Suppressor macrophage treated with lipopolysaccharide for 1 hour (primary cell): Measurements from ENCODE around the gene ACAN.
A peak's percentile ranks its signal among the peaks of the same experiment; 100 is the strongest.

Experiments used
- DNase-seq, 3 donors: peaks; one replicate each; pipeline ENCODE4 v3.0.0-alpha.2; 2020 to 2022

ACAN gene

GRCh38 chr15:88844749-88845386, 41.6 kb downstream of the ACAN start:
- DNase-seq: peak in 1 of 3 donors; percentile 30

- DNase-seq: no peak
Measured at GRCh38 chr15:88845616-88846015, 42.4 kb downstream of the ACAN start.

DNA sequence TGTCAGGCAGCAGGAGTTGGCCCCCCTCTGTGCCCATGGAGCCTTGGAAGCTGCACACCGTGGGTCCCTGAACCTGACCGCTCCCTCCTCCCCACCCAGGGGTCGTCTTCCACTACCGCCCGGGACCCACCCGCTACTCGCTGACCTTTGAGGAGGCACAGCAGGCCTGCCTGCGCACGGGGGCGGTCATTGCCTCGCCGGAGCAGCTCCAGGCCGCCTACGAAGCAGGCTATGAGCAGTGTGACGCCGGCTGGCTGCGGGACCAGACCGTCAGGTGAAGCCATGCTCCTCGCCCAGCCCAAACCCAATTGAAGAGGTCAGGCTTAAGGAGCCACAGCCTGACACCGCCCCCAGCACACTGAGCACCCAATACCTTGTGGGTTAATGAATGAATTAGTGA, 43.9 kb downstream of the ACAN start:
- no peak for DNase-seq

DNA sequence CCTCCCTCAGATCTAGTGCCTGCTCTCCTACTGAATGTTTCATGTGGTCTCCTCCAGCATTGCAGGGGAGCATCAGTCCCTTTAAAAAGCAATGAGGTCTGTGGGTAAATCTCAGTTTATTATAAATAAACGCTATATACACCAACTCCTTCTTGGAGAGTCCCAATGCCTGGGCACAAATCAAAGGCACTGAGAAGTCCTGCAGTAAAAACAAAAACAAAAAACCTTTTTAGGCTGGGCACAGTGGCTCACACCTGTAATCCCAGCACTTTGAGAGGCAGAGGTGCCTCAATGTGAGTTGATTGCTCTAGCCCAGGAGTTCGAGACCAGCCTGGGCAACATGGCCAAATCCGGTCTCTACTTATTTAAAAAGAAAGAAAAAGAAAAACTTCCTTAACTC, 45.0 kb downstream of the ACAN start:
- DNase-seq: no peak

GRCh38 chr15:88849376-88850072, 46.3 kb downstream of the ACAN start:
- no peak for DNase-seq

DNA sequence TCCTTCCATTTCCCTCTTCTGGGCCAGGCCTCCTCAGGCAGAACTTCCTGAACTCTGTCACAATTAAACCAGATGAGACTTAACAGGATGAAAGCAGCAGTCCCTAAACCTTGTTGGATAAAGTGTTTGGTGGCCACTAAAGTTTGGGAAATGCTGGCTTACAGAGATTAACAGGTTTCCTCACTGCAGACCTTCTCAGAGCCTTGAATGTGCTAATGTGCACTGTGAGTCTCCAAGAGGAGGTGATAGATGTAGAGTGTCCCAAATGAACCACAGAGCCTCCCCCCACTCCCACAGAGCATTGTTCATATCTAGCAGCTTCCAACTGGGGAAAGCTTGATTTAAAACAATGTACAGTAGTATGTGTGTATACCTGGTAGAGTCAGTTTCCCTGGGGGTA, 49.2 kb downstream of the ACAN start:
- no peak for DNase-seq

DNA sequence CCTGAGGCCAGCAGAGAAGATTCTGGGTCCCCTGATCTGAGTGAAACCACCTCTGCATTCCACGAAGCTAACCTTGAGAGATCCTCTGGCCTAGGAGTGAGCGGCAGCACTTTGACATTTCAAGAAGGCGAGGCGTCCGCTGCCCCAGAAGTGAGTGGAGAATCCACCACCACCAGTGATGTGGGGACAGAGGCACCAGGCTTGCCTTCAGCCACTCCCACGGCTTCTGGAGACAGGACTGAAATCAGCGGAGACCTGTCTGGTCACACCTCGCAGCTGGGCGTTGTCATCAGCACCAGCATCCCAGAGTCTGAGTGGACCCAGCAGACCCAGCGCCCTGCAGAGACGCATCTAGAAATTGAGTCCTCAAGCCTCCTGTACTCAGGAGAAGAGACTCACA, 55.7 kb downstream of the ACAN start:
- DNase-seq: no peak

DNA sequence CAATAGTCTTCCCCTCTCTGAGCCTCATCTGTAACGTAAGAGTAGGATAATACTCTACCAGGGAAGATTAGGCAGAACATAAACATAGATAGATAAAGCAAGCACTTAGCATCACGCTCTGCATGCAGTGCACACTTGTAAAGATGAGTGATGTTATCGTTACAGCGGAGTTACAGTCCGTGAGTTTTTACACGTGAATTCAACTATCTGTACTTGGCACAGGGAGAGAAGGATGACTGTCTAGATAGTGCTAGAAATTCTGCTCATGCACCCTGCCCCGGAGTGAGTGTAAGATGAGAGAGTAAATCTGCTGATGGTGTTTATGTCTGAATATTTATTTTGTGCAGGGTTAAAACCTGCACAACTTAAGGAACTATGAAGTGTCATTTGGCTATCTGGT, 56.3 kb downstream of the ACAN start:
- no peak for DNase-seq

- DNase-seq: no peak
Measured at GRCh38 chr15:88860212-88860611, 57.0 kb downstream of the ACAN start.

GRCh38 chr15:88863412-88863811, 60.2 kb downstream of the ACAN start:
- no peak for DNase-seq

- DNase-seq: no peak
Measured at GRCh38 chr15:88864861-88865497, 61.7 kb downstream of the ACAN start.

GRCh38 chr15:88865498-88866099, 62.4 kb downstream of the ACAN start:
- no peak for DNase-seq

DNA sequence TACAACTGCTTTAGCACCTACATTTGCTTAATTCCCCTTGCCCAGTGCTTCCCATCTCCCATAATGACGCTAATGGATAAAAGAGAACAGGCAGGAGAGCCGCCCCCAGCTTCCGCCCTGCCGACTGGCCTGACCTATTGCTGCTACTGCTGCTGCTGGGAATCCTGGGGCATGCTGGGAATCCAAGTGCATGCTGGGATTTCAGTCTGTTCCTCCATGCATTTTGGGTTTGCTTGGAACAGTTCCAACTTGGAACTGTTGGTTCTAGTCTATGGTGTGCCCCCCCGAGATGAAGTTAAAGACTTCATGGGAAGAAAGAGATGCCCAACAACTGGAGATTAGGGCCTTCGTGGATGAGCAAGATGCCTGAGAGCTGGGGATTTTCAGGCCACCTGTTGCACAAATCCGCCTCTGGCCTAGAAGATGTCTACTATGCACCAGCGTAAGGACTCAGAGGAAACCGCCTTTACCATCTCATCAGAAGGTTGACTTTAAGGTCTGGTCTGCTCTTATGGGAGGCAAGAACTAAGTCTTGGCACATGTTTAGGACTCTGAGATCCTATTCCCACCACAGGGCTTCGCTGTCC, 63.2 kb downstream of the ACAN start:
- DNase-seq: no peak

DNA sequence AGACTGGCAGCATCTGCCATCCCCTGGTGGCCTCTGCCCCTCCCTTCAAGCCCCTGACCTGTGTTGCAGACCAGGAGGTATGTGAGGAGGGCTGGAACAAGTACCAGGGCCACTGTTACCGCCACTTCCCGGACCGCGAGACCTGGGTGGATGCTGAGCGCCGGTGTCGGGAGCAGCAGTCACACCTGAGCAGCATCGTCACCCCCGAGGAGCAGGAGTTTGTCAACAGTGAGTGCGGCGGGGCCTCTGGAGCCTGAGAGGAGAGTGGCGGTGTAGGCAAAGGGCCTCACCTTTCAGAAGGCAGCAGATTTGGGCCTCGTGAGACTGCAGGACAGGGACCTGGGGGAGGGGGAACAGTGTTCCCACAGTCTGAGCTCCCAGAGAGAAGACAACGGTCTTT, 68.1 kb downstream of the ACAN start:
- DNase-seq: no peak

GRCh38 chr15:88872106-88872505, 68.9 kb downstream of the ACAN start:
- DNase-seq: no peak

GRCh38 chr15:88872706-88873105, 69.5 kb downstream of the ACAN start:
- DNase-seq: no peak

GRCh38 chr15:88873786-88874185, 70.5 kb downstream of the ACAN start:
- no peak for DNase-seq

- no peak for DNase-seq
Measured at GRCh38 chr15:88874275-88874674, 71.0 kb downstream of the ACAN start.

DNA sequence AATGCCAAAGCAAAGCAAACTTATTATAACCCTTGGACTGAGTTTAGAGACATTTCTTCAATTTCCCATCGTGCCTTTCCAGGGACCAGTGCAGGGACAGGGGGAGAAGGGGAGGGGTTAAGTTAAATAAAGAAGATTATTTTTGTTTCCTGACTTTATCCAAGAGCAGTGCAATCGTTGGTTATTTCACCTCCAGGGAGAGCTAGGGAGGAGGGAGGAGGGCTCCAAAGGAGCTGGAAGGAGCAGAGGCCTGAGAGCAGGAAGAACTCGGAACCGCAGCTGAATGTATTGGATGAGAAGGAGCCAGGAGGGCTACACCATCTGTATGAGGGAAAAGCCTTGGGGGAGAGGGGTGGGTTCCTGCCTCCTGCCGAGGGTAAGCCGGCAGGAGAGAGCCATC, 71.4 kb downstream of the ACAN start:
- no peak for DNase-seq

DNA sequence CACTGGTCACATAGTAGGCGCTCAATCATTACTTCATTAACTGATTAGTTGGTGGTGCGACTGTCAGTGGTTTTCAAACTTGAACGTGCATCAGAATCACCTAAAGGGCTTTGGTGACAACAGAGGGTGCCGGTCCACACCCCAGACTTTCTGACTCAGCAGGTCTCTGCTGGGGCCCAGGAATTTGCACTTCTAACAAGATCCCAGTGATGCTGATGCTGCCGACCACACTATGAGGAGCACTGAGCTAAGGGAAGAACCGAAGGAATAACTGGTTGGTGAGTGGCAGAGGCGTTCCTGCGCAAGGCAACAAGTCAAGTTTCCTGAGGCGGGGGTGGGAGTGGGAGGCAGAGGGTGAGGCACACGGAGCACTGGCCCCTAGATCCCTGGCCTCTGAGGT, 73.3 kb downstream of the ACAN start:
- DNase-seq: no peak

- DNase-seq: no peak
Measured at GRCh38 chr15:88877415-88877814, 74.2 kb downstream of the ACAN start.

GRCh38 chr15:88877906-88878305, 74.7 kb downstream of the ACAN start:
- no peak for DNase-seq

- peak; percentile 35 to 66 (median 35) for DNase-seq
Measured at GRCh38 chr15:88878720-88879184, 75.5 kb downstream of the ACAN start.
